Sigmoid colon (tissue), 7 donors: ENCODE results near the gene NPY2R. TPM values are rescaled to one million over a fixed set of nuclear protein-coding genes. Genes with fewer than 3 reads are reported as not detected.

Experiments
- DNase-seq: peaks from one replicate; pipeline ENCODE4 v3.0.0-alpha.2; 2019
- H3K27ac ChIP-seq, 4 donors: fragments of 200-600 bp; sonication (generic); one replicate each; pipeline ENCODE4 v1.5.1; 2016 to 2019; ENCODE audit warnings: mild to moderate bottlenecking in 1 of 4
- H3K27me3 ChIP-seq, 3 donors: fragments of 200-600 bp; sonication (generic); one replicate each; pipeline ENCODE4 v1.5.1; 2019; ENCODE audit warnings: mild to moderate bottlenecking in 1 of 3
- H3K36me3 ChIP-seq, 4 donors: fragments of 200-600 bp; sonication (generic); one replicate each; pipeline ENCODE4 v1.5.1; 2016 to 2019
- H3K4me1 ChIP-seq, 4 donors: fragments of 200-600 bp; sonication (generic); one replicate each; pipeline ENCODE4 v1.5.1; 2017 to 2019
- H3K4me3 ChIP-seq, 4 donors: fragments of 200-600 bp; sonication (generic); one replicate each; pipeline ENCODE4 v1.5.1; 2017 to 2019; ENCODE audit warnings: mild to moderate bottlenecking in 2 of 4, moderate library complexity in 1 of 4
- H3K9me3 ChIP-seq, 4 donors: fragments of 200-600 bp in 3 of 4; sonication (generic) in 3 of 4; one replicate each; pipeline versions ENCODE4 v1.5.1 to v1.6.1; 2013 to 2019
- CTCF ChIP-seq, 4 experiments: fragments of 450-650 bp in 3 of 4; fragments of 200-600 bp in 1 of 4; IDR thresholded peaks; one replicate each; pipeline ENCODE4 v1.5.1; 2016 to 2019; ENCODE audit warnings: antibody characterized with exemption in 4 of 4, mild to moderate bottlenecking in 3 of 4, moderate library complexity in 2 of 4
- EP300 ChIP-seq, 4 donors: sonication (generic); formaldehyde crosslinking; IDR thresholded peaks; one replicate each; pipeline ENCODE4 v1.6.1; 2017; ENCODE audit warnings: antibody characterized with exemption in 4 of 4
- POLR2A ChIP-seq, 2 donors: fragments of 450-650 bp; IDR thresholded peaks; one replicate each; pipeline ENCODE4 v1.6.1; 2016; ENCODE audit warnings: antibody characterized with exemption in 2 of 2, mild to moderate bottlenecking in 2 of 2, moderate library complexity in 2 of 2
- POLR2AphosphoS5 ChIP-seq, 4 donors: sonication (generic); formaldehyde crosslinking; IDR thresholded peaks; one replicate each; pipeline ENCODE4 v1.6.1; 2017; ENCODE audit warnings: antibody characterized with exemption in 4 of 4
- WGBS, 2 donors: extraction: QIAGEN DNeasy Blood & Tissue Kit; methylation state at CpG; one replicate each; pipeline ENCODE4 v1.1.7; 2013; 5-methylcytosine and 5-hydroxymethylcytosine counted together
- intact Hi-C: fragments of 100-400 bp; cut with DNase I; formaldehyde crosslinking; loops from one replicate; pipeline ENCODE4 v1.15.1; 2023
- polyA plus RNA-seq, 3 donors: library from polyadenylated mRNA; stranded (reverse); fragments of 200-250 nt; gene quantifications; one replicate each; pipeline ENCODE4 v1.2.3, GENCODE V29; 2013
- total RNA-seq, 4 donors: library from RNA; depleted of rRNA; stranded (reverse); fragments of >200 nt; gene quantifications; one replicate each; pipeline ENCODE4 v1.1.0, GENCODE V29; 2016
- donor health status: healthy with polysubstance abuse.
- donor health status: Bipolar disorder and iron deficiency.
- donor health status: healthy.

The NPY2R gene
- total and polyA plus RNA-seq, 7 donors: 0.28 to 3.0 (median 0.95) TPM; not detected in 2

- no peaks in the 10 kb centered on the region for H3K9me3 ChIP-seq
- no peaks in the 10 kb centered on the region for H3K27me3 ChIP-seq
- intact Hi-C loops: no loop called here
- H3K36me3 ChIP-seq: no peaks in the 10 kb centered on the region
- TF ChIP-seq CTCF (IDR thresholded peaks at IDR 0.05) (no peak), EP300 (IDR thresholded peaks at IDR 0.05) (no peak), POLR2A (IDR thresholded peaks at IDR 0.05) (no peak), POLR2AphosphoS5 (IDR thresholded peaks at IDR 0.05) (no peak)
- no peak overlapping the region for H3K4me3 ChIP-seq
- no peak overlapping the region for H3K27ac ChIP-seq
- no peaks in the 10 kb centered on the region for H3K4me1 ChIP-seq
- no peak for DNase-seq
These were observed 20.3 kb downstream of the NPY2R start for GRCh38 chr4:155228713-155229112.

- no peaks in the 10 kb centered on the region for H3K4me1 ChIP-seq
- H3K9me3 ChIP-seq: no peaks in the 10 kb centered on the region
- no peak for TF ChIP-seq CTCF (IDR thresholded peaks at IDR 0.05)
- TF ChIP-seq EP300 (IDR thresholded peaks at IDR 0.05): no peak
- no peak for TF ChIP-seq POLR2AphosphoS5 (IDR thresholded peaks at IDR 0.05)
- no peak for TF ChIP-seq POLR2A (IDR thresholded peaks at IDR 0.05)
- H3K27ac ChIP-seq: no peak overlapping the region
- DNase-seq: no peak
- no peaks in the 10 kb centered on the region for H3K27me3 ChIP-seq
- intact Hi-C loops: no loop called here
- no peak overlapping the region for H3K4me3 ChIP-seq
- no peaks in the 10 kb centered on the region for H3K36me3 ChIP-seq
These were observed 24.0 kb downstream of the NPY2R start for GRCh38 chr4:155232432-155232831.

GRCh38 chr4:155234206-155234605 is 25.8 kb downstream of the NPY2R start:
- no peak for DNase-seq
- H3K27me3 ChIP-seq: no peaks in the 10 kb centered on the region
- TF ChIP-seq EP300 (IDR thresholded peaks at IDR 0.05) (no peak), POLR2A (IDR thresholded peaks at IDR 0.05) (no peak), CTCF (IDR thresholded peaks at IDR 0.05) (no peak), POLR2AphosphoS5 (IDR thresholded peaks at IDR 0.05) (no peak)
- H3K4me1 ChIP-seq: no peaks in the 10 kb centered on the region
- no peaks in the 10 kb centered on the region for H3K36me3 ChIP-seq
- H3K4me3 ChIP-seq: no peak overlapping the region
- intact Hi-C loops: no loop called here
- 84 to 92% methylated on average over 1 of the region's 1 CpG for WGBS, 2 donors
- H3K9me3 ChIP-seq: no peaks in the 10 kb centered on the region
- H3K27ac ChIP-seq: no peak overlapping the region

GRCh38 chr4:155237567-155237966 is 29.1 kb downstream of the NPY2R start:
- no peak overlapping the region for H3K27ac ChIP-seq
- no peak for TF ChIP-seq EP300 (IDR thresholded peaks at IDR 0.05)
- no peak for TF ChIP-seq POLR2AphosphoS5 (IDR thresholded peaks at IDR 0.05)
- TF ChIP-seq POLR2A (IDR thresholded peaks at IDR 0.05): no peak
- no peak for TF ChIP-seq CTCF (IDR thresholded peaks at IDR 0.05)
- intact Hi-C loops: no loop called here
- no peaks in the 10 kb centered on the region for H3K27me3 ChIP-seq
- no peaks in the 10 kb centered on the region for H3K9me3 ChIP-seq
- DNase-seq: no peak
- H3K4me1 ChIP-seq: no peaks in the 10 kb centered on the region
- 80 to 83% methylated on average over 1 of the region's 1 CpG for WGBS, 2 donors
- no peak overlapping the region for H3K4me3 ChIP-seq
- H3K36me3 ChIP-seq: no peaks in the 10 kb centered on the region

GRCh38 chr4:155241225-155241624 is 32.8 kb downstream of the NPY2R start:
- H3K36me3 ChIP-seq: no peaks in the 10 kb centered on the region
- no peak overlapping the region for H3K4me3 ChIP-seq
- no peaks in the 10 kb centered on the region for H3K27me3 ChIP-seq
- H3K4me1 ChIP-seq: no peaks in the 10 kb centered on the region
- H3K9me3 ChIP-seq: no peaks in the 10 kb centered on the region
- TF ChIP-seq EP300 (IDR thresholded peaks at IDR 0.05): no peak
- no peak for TF ChIP-seq POLR2A (IDR thresholded peaks at IDR 0.05)
- TF ChIP-seq CTCF (IDR thresholded peaks at IDR 0.05): no peak
- TF ChIP-seq POLR2AphosphoS5 (IDR thresholded peaks at IDR 0.05): no peak
- DNase-seq: no peak
- 96% methylated on average over 4 of the region's 4 CpGs for WGBS, 2 donors
- H3K27ac ChIP-seq: no peak overlapping the region
- intact Hi-C loops: no loop called here
